ENCODE data around the gene SHROOM3.

DNA sequence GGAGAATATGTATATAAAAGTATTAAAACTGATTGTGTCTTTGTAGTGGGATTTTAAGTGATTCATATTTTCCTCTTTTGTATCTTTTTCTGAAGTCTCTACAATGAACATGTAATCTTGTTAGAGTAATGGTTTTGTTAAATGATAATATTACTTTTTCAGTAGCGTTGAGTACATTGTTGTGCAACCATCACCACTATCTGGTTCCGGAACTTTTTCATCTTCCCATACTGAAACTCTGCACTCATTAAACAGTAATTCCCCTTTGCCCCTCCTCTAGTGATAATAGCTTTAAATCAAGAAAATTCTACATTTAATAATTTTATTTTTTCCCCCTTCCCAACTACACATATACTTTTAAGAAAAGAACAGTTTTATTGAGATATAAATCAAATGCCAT lies 23.3 kb downstream of the SHROOM3 start:
- TF ChIP-seq POLR2AphosphoS5 (IDR thresholded peaks at IDR 0.05; ENCODE audit: low read depth, low read length) (no peak), TAF1 (IDR thresholded peaks at IDR 0.05; ENCODE audit: borderline replicate concordance, insufficient read depth, low read length) (no peak), SIN3A (IDR thresholded peaks at IDR 0.05; ENCODE audit: borderline replicate concordance, insufficient read depth, low read length) (no peak), FOXP2 (optimal IDR thresholded peaks at IDR 0.05; ENCODE audit: borderline replicate concordance, extremely low read depth, extremely low read length, insufficient read depth) (no peak)
- TF ChIP-seq, protein P1, sequence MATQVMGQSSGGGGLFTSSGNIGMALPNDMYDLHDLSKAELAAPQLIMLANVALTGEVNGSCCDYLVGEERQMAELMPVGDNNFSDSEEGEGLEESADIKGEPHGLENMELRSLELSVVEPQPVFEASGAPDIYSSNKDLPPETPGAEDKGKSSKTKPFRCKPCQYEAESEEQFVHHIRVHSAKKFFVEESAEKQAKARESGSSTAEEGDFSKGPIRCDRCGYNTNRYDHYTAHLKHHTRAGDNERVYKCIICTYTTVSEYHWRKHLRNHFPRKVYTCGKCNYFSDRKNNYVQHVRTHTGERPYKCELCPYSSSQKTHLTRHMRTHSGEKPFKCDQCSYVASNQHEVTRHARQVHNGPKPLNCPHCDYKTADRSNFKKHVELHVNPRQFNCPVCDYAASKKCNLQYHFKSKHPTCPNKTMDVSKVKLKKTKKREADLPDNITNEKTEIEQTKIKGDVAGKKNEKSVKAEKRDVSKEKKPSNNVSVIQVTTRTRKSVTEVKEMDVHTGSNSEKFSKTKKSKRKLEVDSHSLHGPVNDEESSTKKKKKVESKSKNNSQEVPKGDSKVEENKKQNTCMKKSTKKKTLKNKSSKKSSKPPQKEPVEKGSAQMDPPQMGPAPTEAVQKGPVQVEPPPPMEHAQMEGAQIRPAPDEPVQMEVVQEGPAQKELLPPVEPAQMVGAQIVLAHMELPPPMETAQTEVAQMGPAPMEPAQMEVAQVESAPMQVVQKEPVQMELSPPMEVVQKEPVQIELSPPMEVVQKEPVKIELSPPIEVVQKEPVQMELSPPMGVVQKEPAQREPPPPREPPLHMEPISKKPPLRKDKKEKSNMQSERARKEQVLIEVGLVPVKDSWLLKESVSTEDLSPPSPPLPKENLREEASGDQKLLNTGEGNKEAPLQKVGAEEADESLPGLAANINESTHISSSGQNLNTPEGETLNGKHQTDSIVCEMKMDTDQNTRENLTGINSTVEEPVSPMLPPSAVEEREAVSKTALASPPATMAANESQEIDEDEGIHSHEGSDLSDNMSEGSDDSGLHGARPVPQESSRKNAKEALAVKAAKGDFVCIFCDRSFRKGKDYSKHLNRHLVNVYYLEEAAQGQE (IDR thresholded peaks at IDR 0.05; ENCODE audit: insufficient read depth in 1 of 2, low read depth in 2 of 2, low read length in 2 of 2): no peak

Data from PFSK-1 (cell line).